Stimulated activated CD4-positive, alpha-beta T cell treated with anti-CD3 and anti-CD28 coated beads, Interleukin-2, amount 100 ng/mL, for 4 hours (primary cell): Measurements from ENCODE around the gene RBFOX2.
"Not testable (repeated sequence)": the region's sequence is repeated elsewhere in the genome, so short reads cannot be mapped to it uniquely, and the experiment has no call there.

Experiments
- DNase-seq: peaks from one replicate; pipeline ENCODE4 v3.0.0-alpha.2; 2020; ENCODE audit warnings: low read depth

The RBFOX2 gene

GRCh38 chr22:35777335-35777975 is 251.2 kb downstream of the RBFOX2 start:
- DNase-seq, result no peak

GRCh38 chr22:35775339-35775738 is 253.3 kb downstream of the RBFOX2 start:
- DNase-seq, result no peak

GRCh38 chr22:35769974-35770373 is 258.6 kb downstream of the RBFOX2 start:
- DNase-seq, result no peak

- no peak for DNase-seq
Observed at GRCh38 chr22:35766654-35767580, 261.7 kb downstream of the RBFOX2 start.

- DNase-seq, result no peak
Observed at GRCh38 chr22:35761037-35761436, 267.6 kb downstream of the RBFOX2 start.

- DNase-seq, result no peak
Observed at GRCh38 chr22:35758394-35758793, 270.2 kb downstream of the RBFOX2 start.

- DNase-seq, result no peak
Observed at GRCh38 chr22:35756722-35757121, 271.9 kb downstream of the RBFOX2 start.

- no peak for DNase-seq
Observed at GRCh38 chr22:35754761-35755160, 273.9 kb downstream of the RBFOX2 start.

GRCh38 chr22:35752863-35753189 is 275.8 kb downstream of the RBFOX2 start:
- DNase-seq, result no peak

- DNase-seq, result no peak
Observed at GRCh38 chr22:35752006-35752862, 276.4 kb downstream of the RBFOX2 start.

GRCh38 chr22:35749808-35750207 is 278.8 kb downstream of the RBFOX2 start:
- DNase-seq, result no peak

GRCh38 chr22:35746946-35747703 is 281.5 kb downstream of the RBFOX2 start:
- no peak for DNase-seq

GRCh38 chr22:35746248-35746647 is 282.4 kb downstream of the RBFOX2 start:
- no peak for DNase-seq

GRCh38 chr22:35743326-35743860 is 285.2 kb downstream of the RBFOX2 start:
- DNase-seq, result no peak

- no peak for DNase-seq
Observed at GRCh38 chr22:35742342-35743100, 286.1 kb downstream of the RBFOX2 start.

GRCh38 chr22:35740616-35741015 is 288.0 kb downstream of the RBFOX2 start:
- DNase-seq, result no peak

- no peak for DNase-seq
Observed at GRCh38 chr22:35739931-35740380, 288.7 kb downstream of the RBFOX2 start.

- DNase-seq, result no peak
Observed at GRCh38 chr22:35739076-35739930, 289.3 kb downstream of the RBFOX2 start.

- not testable (repeated sequence) for DNase-seq
Observed at GRCh38 chr22:35737886-35738285, 290.7 kb downstream of the RBFOX2 start.

GRCh38 chr22:35736701-35737100 is 291.9 kb downstream of the RBFOX2 start:
- DNase-seq, result no peak
